GM21360 (cell line): ENCODE data around the gene H1-8.

ENCODE experiments used
- ATAC-seq: cut with Tn5 transposase; IDR thresholded peaks from one replicate; pipeline ENCODE4 v1.9.1; 2021; ENCODE audit warnings: mild to moderate bottlenecking, moderate library complexity; ENCODE audit not compliant: unreplicated experiment

The H1-8 gene

GRCh38 chr3:129592381-129593131 is 49.6 kb downstream of the H1-8 start:
- no peak for ATAC-seq

GRCh38 chr3:129593230-129593594 is 50.2 kb downstream of the H1-8 start:
- ATAC-seq = no peak

GRCh38 chr3:129593595-129594339 is 50.8 kb downstream of the H1-8 start:
- ATAC-seq = no peak

- no peak for ATAC-seq
Observed at GRCh38 chr3:129594409-129594808, 51.4 kb downstream of the H1-8 start.

GRCh38 chr3:129594907-129595390 is 52.0 kb downstream of the H1-8 start:
- ATAC-seq = no peak

GRCh38 chr3:129595544-129596193 is 52.7 kb downstream of the H1-8 start:
- no peak for ATAC-seq

GRCh38 chr3:129596194-129597086 is 53.5 kb downstream of the H1-8 start:
- ATAC-seq = no peak

- ATAC-seq = no peak
Observed at GRCh38 chr3:129597087-129597999, 54.4 kb downstream of the H1-8 start.

GRCh38 chr3:129598000-129598381 is 55.0 kb downstream of the H1-8 start:
- ATAC-seq = no peak

GRCh38 chr3:129598484-129598883 is 55.5 kb downstream of the H1-8 start:
- no peak for ATAC-seq

GRCh38 chr3:129599073-129599472 is 56.1 kb downstream of the H1-8 start:
- ATAC-seq = no peak

GRCh38 chr3:129599607-129600006 is 56.6 kb downstream of the H1-8 start:
- no peak for ATAC-seq

- no peak for ATAC-seq
Observed at GRCh38 chr3:129600348-129600747, 57.4 kb downstream of the H1-8 start.
